Stimulated activated naive CD8-positive, alpha-beta T cell treated with anti-CD3 and anti-CD28 coated beads, Interleukin-15, amount 100 ng/mL, for 72 hours (primary cell): ENCODE data around the gene MYL10.
A peak's percentile ranks its signal among the peaks of the same experiment; 100 is the strongest.
"Not testable (repeated sequence)": the region's sequence is repeated elsewhere in the genome, so short reads cannot be mapped to it uniquely, and the experiment has no call there.

Source experiments
- ATAC-seq: fragments of 150-1000 bp; cut with Tn5 transposase; 2 replicates; pipeline ENCODE4 v1.10.0; 2021; ENCODE audit warnings: mild to moderate bottlenecking, moderate library complexity
- DNase-seq, 2 donors: peaks; one replicate each; pipeline ENCODE4 v3.0.0; 2021 to 2022
- H3K27ac Mint-ChIP-seq, 2 donors: one replicate each; pipeline ENCODE4 v1.8.0; 2022; ENCODE audit warnings: mild to moderate bottlenecking in 2 of 2, mixed read lengths in 2 of 2, moderate library complexity in 2 of 2
- H3K27me3 Mint-ChIP-seq: one replicate; pipeline ENCODE4 v1.8.0; 2022; ENCODE audit warnings: mixed read lengths
- H3K4me1 Mint-ChIP-seq: one replicate; pipeline ENCODE4 v1.8.0; 2022; ENCODE audit warnings: mild to moderate bottlenecking, mixed read lengths
- H3K4me3 Mint-ChIP-seq, 2 donors: one replicate each; pipeline ENCODE4 v1.8.0; 2022; ENCODE audit warnings: mild to moderate bottlenecking in 2 of 2, mixed read lengths in 2 of 2, moderate library complexity in 1 of 2
- H3K9me3 Mint-ChIP-seq, 2 donors: one replicate each; pipeline ENCODE4 v1.8.0; 2022; ENCODE audit warnings: mixed read lengths in 2 of 2

The MYL10 gene

DNA sequence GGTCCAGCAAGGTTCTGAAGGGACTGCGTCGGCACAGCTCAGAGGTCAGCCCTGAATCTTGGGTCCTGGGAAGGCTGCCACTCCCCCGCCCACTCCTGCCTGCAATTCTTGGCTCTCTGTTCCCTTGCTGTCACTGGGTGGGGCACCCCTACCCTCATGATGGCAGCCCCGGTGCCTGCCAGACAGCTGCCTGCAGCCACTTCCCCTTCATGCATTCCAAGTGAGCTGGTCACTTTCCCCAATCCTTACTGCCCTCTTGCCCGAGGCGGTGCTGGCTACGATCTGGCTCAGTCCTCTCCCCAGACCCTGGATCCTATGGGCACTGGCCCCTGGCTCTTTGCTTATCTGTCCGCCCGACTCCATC, 14.2 kb downstream of the MYL10 start:
- DNase-seq (no peak), ATAC-seq (no peak)
- Mint-ChIP-seq H3K4me1 (no peaks in the 10 kb centered on the region), H3K27me3 (peaks cover 43% of the 10 kb centered on the region), H3K4me3 (no peak overlapping the region), H3K9me3 (no peaks in the 10 kb centered on the region), H3K27ac (no peak overlapping the region)

GRCh38 chr7:101614098-101614938, 14.8 kb downstream of the MYL10 start:
- H3K27ac Mint-ChIP-seq = no peak overlapping the region
- no peaks in the 10 kb centered on the region for H3K4me1 Mint-ChIP-seq
- ATAC-seq = no peak
- H3K9me3 Mint-ChIP-seq = no peaks in the 10 kb centered on the region
- H3K27me3 Mint-ChIP-seq = peaks cover 43% of the 10 kb centered on the region
- H3K4me3 Mint-ChIP-seq = no peak overlapping the region
- no peak for DNase-seq

- H3K4me1 Mint-ChIP-seq = no peaks in the 10 kb centered on the region
- no peaks in the 10 kb centered on the region for H3K9me3 Mint-ChIP-seq
- no peak overlapping the region for H3K4me3 Mint-ChIP-seq
- no peak overlapping the region for H3K27ac Mint-ChIP-seq
- H3K27me3 Mint-ChIP-seq = peaks cover 43% of the 10 kb centered on the region
- ATAC-seq = no peak
- no peak for DNase-seq
These were observed 16.1 kb downstream of the MYL10 start for GRCh38 chr7:101612885-101613515.

GRCh38 chr7:101608772-101609713, 20.1 kb downstream of the MYL10 start:
- DNase-seq (no peak), ATAC-seq (no peak)
- Mint-ChIP-seq H3K27me3 (peaks cover 15% of the 10 kb centered on the region), H3K9me3 (no peaks in the 10 kb centered on the region), H3K4me3 (no peak overlapping the region), H3K27ac (no peak overlapping the region), H3K4me1 (no peaks in the 10 kb centered on the region)

GRCh38 chr7:101606498-101606923, 22.6 kb downstream of the MYL10 start:
- no peak for ATAC-seq
- Mint-ChIP-seq H3K4me3 (no peak overlapping the region), H3K4me1 (peaks cover 7% of the 10 kb centered on the region), H3K9me3 (no peaks in the 10 kb centered on the region), H3K27me3 (no peaks in the 10 kb centered on the region), H3K27ac (no peak overlapping the region)
- no peak for DNase-seq

DNA sequence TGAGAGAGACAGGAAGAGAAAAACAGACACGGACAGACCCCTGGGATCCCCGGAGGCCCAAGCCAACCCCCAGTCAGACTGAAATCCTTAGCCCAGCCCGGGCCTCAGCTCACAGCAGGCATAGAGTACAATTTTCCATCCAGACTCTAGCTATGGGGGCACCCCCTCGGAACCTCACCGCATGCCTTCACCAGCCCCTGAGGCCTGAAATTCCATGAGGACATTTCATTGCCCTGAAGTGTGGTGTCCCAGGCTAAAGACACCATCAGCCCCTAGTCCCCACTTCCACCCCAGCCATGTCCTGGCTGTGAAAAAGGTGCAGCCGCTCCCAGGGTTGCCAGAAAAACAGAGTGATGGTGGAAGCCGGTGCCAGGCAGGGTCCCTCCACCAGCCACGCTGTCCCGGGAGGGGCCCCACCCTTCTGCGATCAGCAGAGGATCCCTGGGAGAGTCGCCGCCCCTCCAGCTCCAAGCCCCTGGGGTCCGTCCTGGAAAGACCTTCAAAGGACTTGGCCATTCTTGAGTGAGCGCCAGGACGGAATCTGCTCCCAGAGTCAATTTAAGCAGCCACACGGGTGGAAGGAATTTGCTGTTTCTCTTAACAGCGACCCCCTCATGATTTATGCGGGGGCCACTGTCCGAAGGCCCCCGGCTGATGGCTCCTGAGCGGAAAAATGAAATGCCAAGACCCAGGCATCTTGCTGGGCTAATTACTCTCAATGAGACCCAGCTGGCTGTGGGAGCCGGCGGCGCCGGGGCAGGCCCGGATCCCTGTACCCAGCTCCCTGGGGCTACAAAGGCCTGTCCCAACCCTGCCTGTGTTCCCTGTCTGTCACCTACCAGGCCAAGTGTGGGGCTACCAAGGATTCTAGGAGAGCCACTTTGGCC, 23.2 kb downstream of the MYL10 start:
- no peaks in the 10 kb centered on the region for H3K9me3 Mint-ChIP-seq
- no peaks in the 10 kb centered on the region for H3K27me3 Mint-ChIP-seq
- no peak overlapping the region for H3K4me3 Mint-ChIP-seq
- no peak overlapping the region for H3K27ac Mint-ChIP-seq
- DNase-seq (no peak), ATAC-seq (no peak)
- peaks cover 7% of the 10 kb centered on the region for H3K4me1 Mint-ChIP-seq

DNA sequence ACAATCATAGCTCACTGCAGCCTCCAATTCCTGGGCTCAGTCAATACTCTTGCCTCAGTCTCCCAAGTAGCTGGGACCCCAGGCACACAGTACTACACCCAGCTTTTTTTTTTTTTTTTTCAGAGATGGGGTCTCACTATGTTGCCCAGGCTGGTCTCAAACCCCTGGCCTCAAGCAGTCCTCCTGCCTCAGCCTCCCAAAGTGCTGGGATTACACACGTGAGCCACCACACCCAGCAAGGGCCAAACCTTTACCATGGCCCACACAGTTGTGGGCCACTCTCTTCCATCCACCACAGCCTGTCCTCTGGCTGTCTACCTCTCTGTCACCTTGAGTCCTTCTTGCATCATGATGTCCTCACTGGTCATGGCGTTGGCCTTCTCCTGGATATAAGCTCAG, 24.2 kb downstream of the MYL10 start:
- not testable (repeated sequence) for H3K4me1 Mint-ChIP-seq, H3K4me3 Mint-ChIP-seq, ATAC-seq, H3K27me3 Mint-ChIP-seq, H3K27ac Mint-ChIP-seq, DNase-seq, H3K9me3 Mint-ChIP-seq

- H3K9me3 Mint-ChIP-seq = no peaks in the 10 kb centered on the region
- no peak overlapping the region for H3K27ac Mint-ChIP-seq
These were observed 24.7 kb downstream of the MYL10 start for GRCh38 chr7:101604331-101604933.

DNA sequence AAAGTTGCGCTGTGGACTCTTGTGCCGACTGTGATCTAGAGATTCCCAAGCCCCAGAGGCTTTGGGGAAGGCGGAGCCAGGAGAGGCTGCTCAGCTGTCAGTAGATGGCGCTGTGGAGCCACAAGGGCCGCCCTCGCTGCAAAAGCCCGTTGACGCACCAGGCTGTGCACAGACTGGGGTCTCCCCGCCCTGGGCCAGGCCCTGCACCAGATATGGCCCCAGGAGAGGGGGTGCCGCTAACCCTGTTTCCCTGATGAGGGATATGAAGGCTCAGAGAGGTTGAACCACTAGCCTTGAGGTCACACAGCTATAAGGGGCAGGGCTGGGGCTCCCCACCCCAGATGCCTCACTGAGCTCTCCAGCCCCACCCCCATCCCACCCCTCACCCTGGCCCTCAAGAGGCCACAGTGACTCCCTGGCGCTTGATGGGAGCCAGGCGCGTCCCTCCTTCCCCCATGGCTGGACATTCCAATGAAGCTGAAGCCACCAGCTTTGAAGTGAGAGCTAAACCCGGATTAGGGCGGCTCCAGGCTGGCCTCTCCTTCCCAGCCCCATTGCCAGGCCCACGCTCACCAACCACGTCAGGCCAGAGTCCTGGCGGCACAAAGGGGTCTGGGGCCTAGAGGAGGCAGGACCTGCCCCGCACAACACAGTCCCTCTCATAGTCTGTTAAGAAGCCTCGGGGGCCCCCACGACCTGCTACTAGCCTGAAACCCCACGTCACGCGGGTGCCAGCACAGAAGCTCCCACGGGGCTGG, 26.4 kb downstream of the MYL10 start:
- DNase-seq (peak; percentile 67 to 71), ATAC-seq (peak; percentile 85)
- Mint-ChIP-seq H3K27ac (no peak overlapping the region), H3K9me3 (no peaks in the 10 kb centered on the region), H3K4me1 (peaks cover 7% of the 10 kb centered on the region), H3K27me3 (no peaks in the 10 kb centered on the region), H3K4me3 (no peak overlapping the region)

More at GRCh38 chr7:101604331-101604933, 24.7 kb downstream of the MYL10 start:
- H3K4me3 Mint-ChIP-seq = no peak overlapping the region
- H3K27me3 Mint-ChIP-seq = no peaks in the 10 kb centered on the region
- DNase-seq (no peak), ATAC-seq (no peak)
- peaks cover 7% of the 10 kb centered on the region for H3K4me1 Mint-ChIP-seq

- no peak overlapping the region for H3K4me3 Mint-ChIP-seq
- peaks cover 7% of the 10 kb centered on the region for H3K4me1 Mint-ChIP-seq
- H3K27me3 Mint-ChIP-seq = no peaks in the 10 kb centered on the region
- DNase-seq = no peak
- ATAC-seq = peak; percentile 27
- no peak overlapping the region for H3K27ac Mint-ChIP-seq
- H3K9me3 Mint-ChIP-seq = no peaks in the 10 kb centered on the region
These were observed 27.0 kb downstream of the MYL10 start for GRCh38 chr7:101602082-101602481.

GRCh38 chr7:101599787-101600186, 29.3 kb downstream of the MYL10 start:
- DNase-seq (no peak), ATAC-seq (no peak)
- Mint-ChIP-seq H3K27me3 (no peaks in the 10 kb centered on the region), H3K9me3 (no peaks in the 10 kb centered on the region), H3K4me1 (peaks cover 7% of the 10 kb centered on the region), H3K27ac (no peak overlapping the region), H3K4me3 (no peak overlapping the region)

GRCh38 chr7:101598986-101599771, 29.9 kb downstream of the MYL10 start:
- Mint-ChIP-seq H3K9me3 (no peaks in the 10 kb centered on the region), H3K27ac (no peak overlapping the region), H3K4me1 (peaks cover 7% of the 10 kb centered on the region), H3K27me3 (no peaks in the 10 kb centered on the region), H3K4me3 (no peak overlapping the region)
- ATAC-seq (no peak), DNase-seq (no peak)

- H3K27ac Mint-ChIP-seq = no peak overlapping the region
- H3K4me3 Mint-ChIP-seq = no peak overlapping the region
- ATAC-seq = no peak
- DNase-seq = no peak
- H3K9me3 Mint-ChIP-seq = no peaks in the 10 kb centered on the region
- peaks cover 7% of the 10 kb centered on the region for H3K4me1 Mint-ChIP-seq
- no peaks in the 10 kb centered on the region for H3K27me3 Mint-ChIP-seq
These were observed 30.6 kb downstream of the MYL10 start for GRCh38 chr7:101598422-101598985.
